C4-2B (cell line): ENCODE measurements around the gene LENG9.

Source experiments
- H3K27ac ChIP-seq: fragments of 450-650 bp; 2 replicates; pipeline ENCODE4 v1.5.1; 2017
- CTCF ChIP-seq: fragments of 450-650 bp; conservative IDR thresholded peaks from 2 replicates; pipeline ENCODE4 v1.5.1; 2017; ENCODE audit warnings: mild to moderate bottlenecking
- ZFX ChIP-seq: fragments of 450-650 bp; IDR thresholded peaks from 2 replicates; pipeline ENCODE4 v1.6.1; 2017

Gene LENG9

GRCh38 chr19:54458648-54459281 lies 4.8 kb downstream of the LENG9 start:
- H3K27ac ChIP-seq, result no peak overlapping the region
- TF ChIP-seq ZFX, result no peak
- no peak for TF ChIP-seq CTCF

- TF ChIP-seq CTCF (no peak), ZFX (no peak)
- H3K27ac ChIP-seq, result no peak overlapping the region
These were observed 5.6 kb downstream of the LENG9 start for GRCh38 chr19:54457773-54458647.

GRCh38 chr19:54456423-54457373 lies 6.9 kb downstream of the LENG9 start:
- H3K27ac ChIP-seq, result no peak overlapping the region
- no peak for TF ChIP-seq ZFX
- TF ChIP-seq CTCF, result no peak

- TF ChIP-seq CTCF (no peak), ZFX (no peak)
- no peak overlapping the region for H3K27ac ChIP-seq
These were observed 7.7 kb downstream of the LENG9 start for GRCh38 chr19:54455786-54456422.

GRCh38 chr19:54454781-54455675 lies 8.6 kb downstream of the LENG9 start:
- H3K27ac ChIP-seq, result no peak overlapping the region
- TF ChIP-seq ZFX, result no peak

- no peak for TF ChIP-seq CTCF
- no peak for TF ChIP-seq ZFX
These were observed 9.4 kb downstream of the LENG9 start for GRCh38 chr19:54453921-54454780.

More at GRCh38 chr19:54453921-54454780, 9.4 kb downstream of the LENG9 start:
- H3K27ac ChIP-seq, result no peak overlapping the region
